T-cell (primary cell): ENCODE results near the gene SCGN. TPM values are rescaled to one million over a fixed set of nuclear protein-coding genes. Genes with fewer than 3 reads are reported as not detected.

ENCODE experiments used
- ATAC-seq, 4 experiments: fragments of 200-7000 bp in 3 of 4; fragments of 150-1000 bp in 1 of 4; cut with Tn5 transposase; replicated peaks in 1 of 4; 1 replicate in 3 of 4; 2 replicates in 1 of 4; pipeline ENCODE4 v1.10.0; 2021; ENCODE audit warnings: moderate library complexity in 3 of 4, mild to moderate bottlenecking in 2 of 4, moderate number of reproducible peaks in 1 of 4
- CTCF ChIA-PET, 2 donors: fragments of 300-600 bp; sonication (Branson Sonifier 250); formaldehyde crosslinking; loops; one replicate each; lab custom pipeline; 2022; ENCODE audit warnings: antibody characterized with exemption in 2 of 2; lab: Charles Lee
- POLR2A ChIA-PET, 2 donors: fragments of 300-600 bp; sonication (Branson Sonifier 250); formaldehyde crosslinking; loops; one replicate each; lab custom pipeline; 2022; ENCODE audit warnings: antibody characterized with exemption in 2 of 2; lab: Charles Lee
- DNase-seq, 35 experiments: peaks; one replicate each; pipeline versions ENCODE4 v3.0.0 to v3.0.0-alpha.2; 2013 to 2023
- H3K27ac ChIP-seq: one replicate; pipeline ENCODE4 v1.5.1; 2013; ENCODE audit warnings: low read length
- H3K27me3 ChIP-seq, 2 experiments: replicated peaks in 1 of 2; 1 replicate in 1 of 2; 2 replicates in 1 of 2; pipeline versions ENCODE4 v1.6.1 to v1.7.0; 2013; ENCODE audit warnings: low read length in 1 of 2, mixed read lengths in 1 of 2; ENCODE audit not compliant: control insufficient read depth in 2 of 2, insufficient read depth in 2 of 2; ENCODE audit errors: extremely low read depth in 1 of 2
- H3K36me3 ChIP-seq, 2 donors: 1 replicate in 1 of 2; 2 replicates in 1 of 2; pipeline versions ENCODE4 v1.6.1 to v1.7.0; 2013; ENCODE audit warnings: low read length in 1 of 2; ENCODE audit not compliant: control insufficient read depth in 2 of 2, insufficient read depth in 1 of 2; ENCODE audit errors: extremely low read depth in 1 of 2
- H3K4me1 ChIP-seq, 2 experiments: 1 replicate in 1 of 2; 2 replicates in 1 of 2; pipeline versions ENCODE4 v1.6.1 to v1.7.0; 2013; ENCODE audit warnings: low read length in 2 of 2, mixed read lengths in 1 of 2; ENCODE audit not compliant: insufficient read depth in 2 of 2, control insufficient read depth in 1 of 2; ENCODE audit errors: extremely low read depth in 1 of 2
- H3K4me3 ChIP-seq, 2 donors: 1 replicate in 1 of 2; 2 replicates in 1 of 2; pipeline versions ENCODE4 v1.5.1 to v1.7.0; 2013; ENCODE audit warnings: mild to moderate bottlenecking in 2 of 2, low read length in 1 of 2, moderate library complexity in 1 of 2; ENCODE audit not compliant: control insufficient read depth in 1 of 2; ENCODE audit errors: extremely low read depth in 1 of 2
- H3K9me3 ChIP-seq: 2 replicates; pipeline ENCODE4 v1.7.0; 2013
- H3K27ac Mint-ChIP-seq, 2 donors: one replicate each; pipeline ENCODE4 v1.8.0; 2020 to 2021; ENCODE audit warnings: mild to moderate bottlenecking in 2 of 2, mixed read lengths in 2 of 2
- H3K27me3 Mint-ChIP-seq, 2 donors: one replicate each; pipeline ENCODE4 v1.8.0; 2021 to 2022; ENCODE audit warnings: mixed read lengths in 2 of 2
- H3K36me3 Mint-ChIP-seq: one replicate; pipeline ENCODE4 v1.8.0; 2021; ENCODE audit warnings: mixed read lengths
- H3K4me1 Mint-ChIP-seq, 3 donors: one replicate each; pipeline ENCODE4 v1.8.0; 2020 to 2022; ENCODE audit warnings: mixed read lengths in 3 of 3, mild to moderate bottlenecking in 1 of 3
- H3K4me3 Mint-ChIP-seq, 3 donors: one replicate each; pipeline ENCODE4 v1.8.0; 2020 to 2022; ENCODE audit warnings: mild to moderate bottlenecking in 3 of 3, mixed read lengths in 3 of 3, moderate library complexity in 3 of 3
- H3K9me3 Mint-ChIP-seq, 3 donors: one replicate each; pipeline ENCODE4 v1.8.0; 2020 to 2022; ENCODE audit warnings: mixed read lengths in 3 of 3
- WGBS: methylation state at CpG from one replicate; pipeline ENCODE4 v1.1.5; 2013; ENCODE audit warnings: missing lambda C conversion rate; ENCODE audit not compliant: insufficient coverage; 5-methylcytosine and 5-hydroxymethylcytosine counted together
- total RNA-seq, 35 experiments: library from RNA in 6 of 35; stranded (reverse) in 6 of 35; fragments of 120-200 nt in 1 of 35; gene quantifications; one replicate each; pipeline versions ENCODE4 v1.2.1 to v1.2.4 and lab custom pipeline; 2013 to 2026

Gene SCGN
- total RNA-seq, 5 donors from 2014 or later (not counting 1 experiment from before 2014, with no cell fraction given), result not detected

DNA sequence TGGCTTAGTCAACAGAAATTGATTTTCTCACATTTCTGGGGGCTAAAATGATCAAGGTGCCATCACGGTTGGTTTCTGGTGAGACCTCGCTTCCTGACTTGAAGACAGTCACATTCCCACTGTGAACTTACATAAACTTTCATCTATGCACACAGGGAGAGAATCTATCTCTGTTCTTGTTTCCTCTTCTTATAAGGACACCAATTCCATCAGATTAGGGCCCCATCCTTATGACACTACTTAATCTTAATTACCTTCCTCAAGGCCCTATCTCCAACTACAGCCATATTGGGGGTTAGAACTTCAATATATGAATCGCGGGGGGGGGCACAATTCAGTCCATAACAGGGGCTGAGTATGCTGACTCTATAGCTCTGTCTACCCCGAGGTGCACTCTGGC lies 10.6 kb upstream of the SCGN start:
- peaks cover 0 to 6% (median 0%) of the 10 kb centered on the region in 3 donors for H3K9me3 Mint-ChIP-seq
- ChIA-PET POLR2A (no interaction called here), CTCF (no interaction called here)
- Histone ChIP-seq H3K9me3 (no peaks in the 10 kb centered on the region), H3K36me3 (no peaks in the 10 kb centered on the region), H3K27ac (no peak overlapping the region), H3K4me3 (no peak overlapping the region), H3K27me3 (peaks cover 4 to 8% of the 10 kb centered on the region in 2 experiments), H3K4me1 (no peaks in the 10 kb centered on the region)
- DNase-seq, result no peak
- H3K36me3 Mint-ChIP-seq, result no peaks in the 10 kb centered on the region
- H3K4me3 Mint-ChIP-seq, result no peak overlapping the region
- no peak for ATAC-seq
- peaks cover 64 to 65% of the 10 kb centered on the region in 2 donors for H3K27me3 Mint-ChIP-seq
- H3K27ac Mint-ChIP-seq, result no peak overlapping the region
- WGBS, result 100% methylated on average over 1 of the region's 5 CpGs
- no peaks in the 10 kb centered on the region for H3K4me1 Mint-ChIP-seq

DNA sequence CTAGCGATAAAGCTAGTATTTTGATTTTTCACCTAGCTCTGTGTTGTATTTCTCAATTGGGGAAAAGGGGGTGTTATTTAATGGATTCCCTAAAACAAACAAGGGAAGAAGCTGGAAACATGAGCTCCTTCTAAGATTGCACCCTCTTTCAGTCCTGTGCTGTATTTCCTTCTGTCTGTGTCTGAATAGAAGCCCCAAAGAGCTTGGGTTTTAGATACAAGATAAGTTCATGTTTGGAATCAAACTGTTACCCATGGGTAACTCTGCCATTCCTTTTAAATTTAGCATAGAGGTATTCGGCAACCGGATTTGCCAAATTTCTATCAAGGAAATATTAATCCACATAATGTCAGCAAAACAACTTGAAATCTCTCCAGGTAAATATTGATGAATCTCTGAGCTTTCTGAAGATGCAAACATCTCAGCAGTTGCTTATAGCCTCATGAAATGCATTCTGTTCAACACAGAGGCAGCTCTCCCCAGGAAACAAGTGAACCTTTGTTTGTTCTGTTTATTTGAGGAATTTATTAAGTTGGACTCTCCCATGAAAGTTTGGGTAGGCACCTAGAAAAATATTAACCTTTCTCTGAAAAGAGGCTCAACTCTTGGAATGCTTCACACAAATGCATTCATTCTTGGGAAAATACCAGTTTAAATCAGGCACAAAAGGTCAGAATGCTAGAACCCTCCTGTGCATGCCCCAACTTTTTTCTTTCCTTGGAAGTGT lies 9.9 kb upstream of the SCGN start:
- no peak for DNase-seq
- H3K4me1 ChIP-seq, result no peaks in the 10 kb centered on the region
- Mint-ChIP-seq H3K9me3 (peaks cover 0 to 6% (median 0%) of the 10 kb centered on the region in 3 donors), H3K4me1 (no peaks in the 10 kb centered on the region), H3K27ac (no peak overlapping the region), H3K27me3 (peaks cover 63 to 68% of the 10 kb centered on the region in 2 donors), H3K36me3 (no peaks in the 10 kb centered on the region), H3K4me3 (no peak overlapping the region)
- peaks cover 4 to 8% of the 10 kb centered on the region in 2 experiments for H3K27me3 ChIP-seq
- no peaks in the 10 kb centered on the region for H3K9me3 ChIP-seq
- ChIA-PET CTCF (no interaction called here), POLR2A (no interaction called here)
- WGBS, result no CpG with 5 or more reads among the region's 3 CpGs
- no peak overlapping the region for H3K27ac ChIP-seq
- H3K36me3 ChIP-seq, result no peaks in the 10 kb centered on the region
- ATAC-seq, result no peak
- H3K4me3 ChIP-seq, result no peak overlapping the region

DNA sequence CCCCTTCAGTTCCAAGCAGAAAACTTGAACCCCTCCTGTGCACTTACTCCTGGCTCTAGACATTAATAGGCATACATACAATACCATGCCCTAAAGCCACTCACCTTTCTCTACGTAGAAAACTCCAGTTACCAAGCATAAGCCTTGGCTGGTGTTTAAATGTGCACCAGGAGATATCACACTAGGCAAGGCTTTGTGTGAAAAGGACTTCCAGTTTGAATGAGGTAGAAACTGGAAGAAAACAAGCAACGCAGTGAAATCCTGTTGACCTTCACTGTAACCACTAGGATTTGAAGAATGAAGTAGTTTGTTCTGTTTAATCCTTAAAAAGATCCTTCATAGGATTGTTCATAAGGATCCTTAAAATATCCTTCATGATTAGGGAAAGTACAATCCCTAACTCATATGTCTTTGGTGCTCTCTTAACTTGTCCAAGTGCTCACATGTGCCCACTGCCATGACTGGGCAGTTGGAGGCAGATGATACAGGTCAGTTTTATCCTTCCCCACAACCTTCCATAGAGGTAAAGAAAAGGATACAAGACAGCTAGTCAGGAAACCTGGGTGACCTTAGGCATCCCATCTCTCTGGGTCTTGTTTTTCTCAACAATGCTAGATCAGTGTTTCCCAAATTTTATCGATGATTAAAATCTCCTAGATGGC lies 9.2 kb upstream of the SCGN start:
- peaks cover 58 to 68% of the 10 kb centered on the region in 2 donors for H3K27me3 Mint-ChIP-seq
- no CpG with 5 or more reads among the region's 3 CpGs for WGBS

DNA sequence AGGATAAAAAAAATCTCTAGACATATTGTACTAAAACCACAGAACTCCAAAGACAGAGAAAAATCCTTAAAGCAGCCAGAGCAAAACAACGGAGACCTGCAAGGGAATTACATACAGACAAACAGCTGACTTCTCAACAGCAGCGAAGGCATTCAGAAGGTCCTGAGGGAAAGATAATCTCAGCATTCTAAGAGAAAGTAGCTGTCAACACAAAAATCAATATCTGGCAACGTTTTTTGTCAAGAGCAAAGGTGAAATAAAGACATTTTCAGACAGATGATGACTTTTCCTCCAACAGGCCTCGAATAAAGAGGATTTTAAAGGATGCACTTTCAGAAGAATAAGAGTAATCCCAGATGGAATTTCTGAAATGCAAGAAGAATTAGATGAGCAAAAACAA lies 6.1 kb upstream of the SCGN start:
- Mint-ChIP-seq H3K4me1 (no peaks in the 10 kb centered on the region), H3K27me3 (peaks cover 60 to 70% of the 10 kb centered on the region in 2 donors), H3K36me3 (no peaks in the 10 kb centered on the region), H3K27ac (no peak overlapping the region), H3K9me3 (peaks cover 0 to 6% (median 0%) of the 10 kb centered on the region in 3 donors), H3K4me3 (no peak overlapping the region)
- Histone ChIP-seq H3K36me3 (no peaks in the 10 kb centered on the region), H3K4me1 (no peaks in the 10 kb centered on the region), H3K27ac (no peak overlapping the region), H3K9me3 (no peaks in the 10 kb centered on the region), H3K27me3 (peaks cover 2 to 6% of the 10 kb centered on the region in 2 experiments), H3K4me3 (no peak overlapping the region)
- POLR2A ChIA-PET, result interaction anchor here in 1 of 2 donors (0.7 kb wide), 1 partner anchor 1077 kb away, joined by 4 read pairs; no protein-coding TSS in a partner anchor
- no CpG with 5 or more reads among the region's 4 CpGs for WGBS
- CTCF ChIA-PET, result no interaction called here
- DNase-seq (no peak), ATAC-seq (no peak)

More for the DNA sequence above, 9.2 kb upstream of the SCGN start:
- Mint-ChIP-seq H3K4me3 (no peak overlapping the region), H3K36me3 (no peaks in the 10 kb centered on the region), H3K9me3 (peaks cover 0 to 6% (median 0%) of the 10 kb centered on the region in 3 donors), H3K27ac (peak overlapping the region in 1 of 2 donors; percentile 55), H3K4me1 (no peaks in the 10 kb centered on the region)
- DNase-seq, result no peak
- Histone ChIP-seq H3K27ac (no peak overlapping the region), H3K9me3 (no peaks in the 10 kb centered on the region), H3K4me1 (no peaks in the 10 kb centered on the region), H3K36me3 (no peaks in the 10 kb centered on the region), H3K4me3 (no peak overlapping the region), H3K27me3 (peaks cover 4 to 8% of the 10 kb centered on the region in 2 experiments)
- POLR2A ChIA-PET, result no interaction called here
- CTCF ChIA-PET, result no interaction called here
- no peak for ATAC-seq

GRCh38 chr6:25649611-25650010 lies 2.4 kb upstream of the SCGN start:
- Mint-ChIP-seq H3K27ac (no peak overlapping the region), H3K36me3 (no peaks in the 10 kb centered on the region), H3K4me3 (no peak overlapping the region), H3K9me3 (no peaks in the 10 kb centered on the region), H3K27me3 (peaks cover 56 to 63% of the 10 kb centered on the region in 2 donors), H3K4me1 (peaks cover 0 to 3% (median 0%) of the 10 kb centered on the region in 3 donors)
- POLR2A ChIA-PET, result interaction anchor here in 1 of 2 donors (0.5 kb wide), 1 partner anchor 43 kb away, joined by 7 read pairs; no protein-coding TSS in a partner anchor
- Histone ChIP-seq H3K27ac (no peak overlapping the region), H3K4me1 (no peaks in the 10 kb centered on the region), H3K27me3 (peaks cover 9 to 10% of the 10 kb centered on the region in 2 experiments), H3K4me3 (no peak overlapping the region), H3K36me3 (no peaks in the 10 kb centered on the region), H3K9me3 (no peaks in the 10 kb centered on the region)
- ATAC-seq (no peak), DNase-seq (no peak)
- CTCF ChIA-PET, result interaction anchor here in 1 of 2 donors (0.6 kb wide), 1 partner anchor 940 kb away, joined by 3 read pairs; no protein-coding TSS in a partner anchor
- WGBS, result no CpG with 5 or more reads among the region's 1 CpG

GRCh38 chr6:25655723-25656122 lies 3.7 kb downstream of the SCGN start:
- Histone ChIP-seq H3K4me1 (no peaks in the 10 kb centered on the region), H3K4me3 (no peak overlapping the region), H3K36me3 (no peaks in the 10 kb centered on the region), H3K9me3 (no peaks in the 10 kb centered on the region), H3K27ac (no peak overlapping the region), H3K27me3 (peaks cover 8 to 12% of the 10 kb centered on the region in 2 experiments)
- H3K27ac Mint-ChIP-seq, result no peak overlapping the region
- no peak for DNase-seq
- no peak for ATAC-seq
- H3K27me3 Mint-ChIP-seq, result peaks cover 52 to 59% of the 10 kb centered on the region in 2 donors
- H3K36me3 Mint-ChIP-seq, result no peaks in the 10 kb centered on the region
- peaks cover 0 to 3% (median 0%) of the 10 kb centered on the region in 3 donors for H3K4me1 Mint-ChIP-seq
- H3K4me3 Mint-ChIP-seq, result no peak overlapping the region
- WGBS, result no CpG with 5 or more reads among the region's 1 CpG
- CTCF ChIA-PET, result no interaction called here
- POLR2A ChIA-PET, result no interaction called here
- H3K9me3 Mint-ChIP-seq, result no peaks in the 10 kb centered on the region
